GM23338 (cell line): ENCODE measurements around the gene TEX14.

Experiments used
- CREB1 ChIP-seq: fragments of 250-450 bp; sonication (Bioruptor Pico); IDR thresholded peaks from 2 replicates; pipeline ENCODE4 v1.5.0; 2020; ENCODE audit warnings: low read depth, mild to moderate bottlenecking, moderate library complexity
- CTCF ChIP-seq, 2 experiments: fragments of 200-600 bp in 1 of 2; sonication (generic) in 1 of 2; conservative IDR thresholded peaks; 2 replicates each; pipeline versions ENCODE4 v1.5.1 to v1.6.1; 2016 to 2017; ENCODE audit warnings: antibody characterized with exemption in 2 of 2, low read depth in 2 of 2, mild to moderate bottlenecking in 2 of 2, moderate library complexity in 1 of 2
- ETS1 ChIP-seq: IDR thresholded peaks from 2 replicates; pipeline ENCODE4 v1.6.1; 2016; ENCODE audit warnings: antibody characterized with exemption
- EZH2phosphoT487 ChIP-seq: fragments of 200-600 bp; sonication (generic); IDR thresholded peaks from one replicate; pipeline ENCODE4 v1.8.1; 2018; ENCODE audit warnings: antibody characterized with exemption; ENCODE audit not compliant: unreplicated experiment
- NANOG ChIP-seq: IDR thresholded peaks from 2 replicates; pipeline ENCODE4 v1.6.1; 2016; ENCODE audit warnings: antibody characterized with exemption, borderline replicate concordance
- POLR2AphosphoS5 ChIP-seq: IDR thresholded peaks from 2 replicates; pipeline ENCODE4 v1.6.1; 2016; ENCODE audit warnings: antibody characterized with exemption, low read depth
- REST ChIP-seq: IDR thresholded peaks from one replicate; pipeline ENCODE4 v1.6.1; 2018; ENCODE audit warnings: antibody characterized with exemption; ENCODE audit not compliant: unreplicated experiment

- TF ChIP-seq POLR2AphosphoS5 = no peak
- no peak for TF ChIP-seq EZH2phosphoT487
- no peak for TF ChIP-seq CTCF (conservative IDR thresholded peaks at IDR 0.05; ENCODE audit: low read depth in 2 of 2)
- no peak for TF ChIP-seq REST
- TF ChIP-seq ETS1 = no peak
- no peak for TF ChIP-seq CREB1 (CRISPR knock-in tag)
- TF ChIP-seq NANOG = no peak
Observed at GRCh38 chr17:58615768-58616659, 75.8 kb downstream of the TEX14 start.
